Coronary artery (tissue), 2 donors: ENCODE measurements around the gene LEMD1.
"Not testable (repeated sequence)": the region's sequence is repeated elsewhere in the genome, so short reads cannot be mapped to it uniquely, and the experiment has no call there.

Experiments
- DNase-seq: peaks from one replicate; pipeline ENCODE4 v3.0.0-alpha.2; 2017; ENCODE audit warnings: low spot score
- H3K27ac ChIP-seq, 2 donors: fragments of 200-600 bp; sonication (generic); one replicate each; pipeline ENCODE4 v1.5.1; 2016 to 2019
- H3K4me3 ChIP-seq: fragments of 200-600 bp; sonication (generic); 2 replicates; pipeline ENCODE4 v1.5.1; 2016; ENCODE audit warnings: mild to moderate bottlenecking, moderate library complexity
- CTCF ChIP-seq: fragments of 200-600 bp; sonication (generic); IDR thresholded peaks from one replicate; pipeline ENCODE4 v1.5.1; 2019; ENCODE audit warnings: antibody characterized with exemption

Gene LEMD1

GRCh38 chr1:205392650-205393049, 29.2 kb downstream of the LEMD1 start:
- no peak for TF ChIP-seq CTCF
- H3K4me3 ChIP-seq = no peak overlapping the region
- H3K27ac ChIP-seq = no peak overlapping the region
- DNase-seq = no peak

DNA sequence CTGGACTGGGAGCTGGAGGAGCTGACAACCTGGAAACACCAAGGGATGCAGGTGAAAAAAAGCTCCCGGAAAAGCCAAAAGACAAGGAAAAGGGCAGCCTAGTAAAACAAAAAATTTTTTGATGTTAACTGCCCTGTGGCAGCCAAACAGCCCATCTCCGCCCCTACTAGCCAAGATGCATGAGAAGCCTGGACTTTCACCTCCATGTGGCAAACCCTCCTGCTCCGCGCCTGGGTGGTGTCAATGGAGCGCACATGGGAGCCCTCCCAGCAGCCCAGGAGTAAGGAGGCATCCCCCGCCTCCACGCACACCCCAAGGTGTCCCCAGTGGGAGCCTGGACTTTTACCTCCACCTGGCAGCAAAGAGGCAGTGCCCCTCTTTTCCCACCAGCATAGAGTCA, 30.5 kb downstream of the LEMD1 start:
- DNase-seq = no peak
- TF ChIP-seq CTCF = no peak
- no peak overlapping the region for H3K27ac ChIP-seq
- H3K4me3 ChIP-seq = no peak overlapping the region

GRCh38 chr1:205387845-205388244, 34.0 kb downstream of the LEMD1 start:
- TF ChIP-seq CTCF = no peak
- no peak for DNase-seq
- Histone ChIP-seq H3K27ac (no peak overlapping the region), H3K4me3 (no peak overlapping the region)

GRCh38 chr1:205382990-205383389, 38.9 kb downstream of the LEMD1 start:
- not testable (repeated sequence) for H3K27ac ChIP-seq, H3K4me3 ChIP-seq, DNase-seq

- Histone ChIP-seq H3K27ac (no peak overlapping the region), H3K4me3 (no peak overlapping the region)
- TF ChIP-seq CTCF = no peak
- no peak for DNase-seq
Observed at GRCh38 chr1:205382561-205382960, 39.3 kb downstream of the LEMD1 start.

- no peak for DNase-seq
- TF ChIP-seq CTCF = no peak
- Histone ChIP-seq H3K4me3 (no peak overlapping the region), H3K27ac (no peak overlapping the region)
Observed at GRCh38 chr1:205381305-205381704, 40.6 kb downstream of the LEMD1 start.

DNA sequence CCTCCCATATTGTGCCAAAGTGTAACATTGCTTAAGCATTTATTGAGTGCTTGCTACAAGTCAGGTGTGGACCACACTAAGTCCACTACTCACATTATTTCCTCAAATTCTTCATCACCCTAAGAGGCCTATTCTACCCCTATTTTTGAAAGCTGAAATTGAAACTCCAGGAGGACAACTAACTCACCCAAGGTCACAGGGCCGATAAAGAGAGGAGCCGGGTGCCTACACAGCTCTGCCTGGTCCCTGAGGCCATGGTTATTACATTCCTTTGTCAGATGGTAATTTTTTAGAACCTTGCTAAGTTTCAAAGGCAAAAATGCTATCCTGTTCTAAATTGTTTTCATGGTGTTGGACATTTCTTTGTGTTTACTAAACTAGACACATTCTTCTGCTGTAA, 41.0 kb downstream of the LEMD1 start:
- no peak overlapping the region for H3K27ac ChIP-seq
- DNase-seq = no peak
- no peak overlapping the region for H3K4me3 ChIP-seq
- TF ChIP-seq CTCF = no peak

DNA sequence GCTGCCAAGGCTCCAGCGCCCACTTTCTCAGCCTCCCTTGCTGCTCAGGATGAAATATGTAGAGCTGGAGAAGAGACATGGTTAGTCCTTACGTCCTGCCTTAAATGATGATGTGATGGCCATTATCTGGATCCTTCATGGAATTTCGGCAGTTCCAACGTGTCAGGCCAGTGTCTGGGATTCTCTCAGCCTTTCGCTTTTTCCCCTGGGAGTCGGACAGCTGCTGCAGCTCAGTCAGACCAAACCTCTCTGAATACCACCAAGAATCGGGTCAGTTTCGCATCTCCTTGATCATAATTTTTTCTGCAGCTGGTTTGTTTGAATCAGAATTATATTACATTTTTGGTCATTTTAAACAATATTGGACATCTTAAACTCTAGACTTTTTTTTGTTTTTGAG, 42.8 kb downstream of the LEMD1 start:
- Histone ChIP-seq H3K4me3 (no peak overlapping the region), H3K27ac (no peak overlapping the region)
- no peak for DNase-seq
- TF ChIP-seq CTCF = no peak
